Measurements from ENCODE around the gene NAALADL2. TPM values are rescaled to one million over a fixed set of nuclear protein-coding genes. Genes with fewer than 3 reads are reported as not detected.

NAALADL2 gene
- total RNA-seq, 1 experiment from 2014 or later = 1.6 TPM

DNA sequence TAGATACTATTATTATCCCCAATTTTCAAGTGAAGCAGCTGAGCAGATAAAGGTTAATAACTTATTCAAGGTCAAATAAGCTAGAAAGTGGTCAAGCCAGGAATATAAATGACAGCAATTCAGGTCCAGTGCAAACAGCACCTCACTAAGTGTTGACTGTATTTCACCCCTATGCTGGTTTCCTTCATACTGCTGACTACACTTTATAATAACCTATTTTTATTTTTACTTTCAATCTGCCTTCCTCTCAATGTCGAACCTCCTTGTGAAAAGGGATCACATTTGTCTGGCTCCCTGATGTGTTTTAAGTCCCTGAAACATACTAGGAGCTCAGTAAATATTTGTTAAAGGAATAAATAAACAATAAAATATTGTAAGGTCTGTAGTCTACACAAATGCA, 146.1 kb downstream of the NAALADL2 start:
- Histone ChIP-seq H2BK20ac (ENCODE audit: low read depth, low read length, poor library complexity, severe bottlenecking) (no peak overlapping the region), H3K4ac (ENCODE audit: low read depth, low read length) (no peak overlapping the region), H2BK120ac (ENCODE audit: low read depth, low read length, poor library complexity, severe bottlenecking) (no peak overlapping the region), H3K23me2 (ENCODE audit: insufficient read length, low read depth, low read length, poor library complexity, severe bottlenecking) (no peaks in the 10 kb centered on the region), H3K14ac (ENCODE audit: insufficient read depth, low read length) (no peak overlapping the region), H4K91ac (ENCODE audit: insufficient read length, low read depth, low read length) (no peak overlapping the region), H2BK5ac (ENCODE audit: insufficient read length, low read length) (no peak overlapping the region), H3K79me1 (ENCODE audit: insufficient read depth, low read depth, low read length, poor library complexity, severe bottlenecking) (no peaks in the 10 kb centered on the region), H4K8ac (replicated peaks; ENCODE audit: insufficient read length, low read depth, low read length) (no peak overlapping the region), H3K27me3 (ENCODE audit: insufficient read depth, low read length) (no peaks in the 10 kb centered on the region), H3K9me3 (ENCODE audit: control insufficient read depth, low read depth, low read length) (no peaks in the 10 kb centered on the region), H3K79me2 (ENCODE audit: insufficient read depth, low read length) (no peaks in the 10 kb centered on the region), H2BK15ac (ENCODE audit: low read depth, low read length) (no peak overlapping the region), H3K4me2 (ENCODE audit: insufficient read depth, insufficient read length, low read length) (no peak overlapping the region), H3T11ph (ENCODE audit: low read length) (no peak overlapping the region), H2BK12ac (ENCODE audit: insufficient read length, low read depth, low read length) (no peak overlapping the region), H3K9ac (ENCODE audit: extremely low read depth, insufficient read length, low read length) (no peak overlapping the region), H3K27ac (ENCODE audit: insufficient read length, low read depth, low read length) (no peak overlapping the region), H4K20me1 (ENCODE audit: control insufficient read depth, insufficient read depth, insufficient read length) (no peaks in the 10 kb centered on the region), H4K5ac (ENCODE audit: insufficient read length, low read depth, low read length) (no peak overlapping the region), H3K18ac (ENCODE audit: insufficient read length, low read depth, low read length) (no peak overlapping the region), H2AK5ac (ENCODE audit: insufficient read length, low read length) (no peak overlapping the region), H2AFZ (ENCODE audit: low read length) (no peak overlapping the region), H3K23ac (ENCODE audit: insufficient read length, low read depth, low read length) (no peak overlapping the region), H3K56ac (ENCODE audit: insufficient read length, low read depth, low read length) (no peak overlapping the region), H3K4me1 (ENCODE audit: insufficient read depth, low read length) (no peaks in the 10 kb centered on the region)
- Mint-ChIP-seq H3K27ac (no peak overlapping the region), H3K4me1 (no peaks in the 10 kb centered on the region), H3K36me3 (ENCODE audit: insufficient read depth in 1 of 3, low read depth in 3 of 3) (no peaks in the 10 kb centered on the region), H3K4me3 (no peak overlapping the region), H3K9me3 (no peaks in the 10 kb centered on the region), H3K27me3 (ENCODE audit: low read depth) (no peaks in the 10 kb centered on the region)
- no peak for DNase-seq
- no CpG with 5 or more reads among the region's 1 CpG for WGBS (ENCODE audit: extremely low coverage, insufficient read length, low lambda C conversion rate)
- TF ChIP-seq, protein P1, sequence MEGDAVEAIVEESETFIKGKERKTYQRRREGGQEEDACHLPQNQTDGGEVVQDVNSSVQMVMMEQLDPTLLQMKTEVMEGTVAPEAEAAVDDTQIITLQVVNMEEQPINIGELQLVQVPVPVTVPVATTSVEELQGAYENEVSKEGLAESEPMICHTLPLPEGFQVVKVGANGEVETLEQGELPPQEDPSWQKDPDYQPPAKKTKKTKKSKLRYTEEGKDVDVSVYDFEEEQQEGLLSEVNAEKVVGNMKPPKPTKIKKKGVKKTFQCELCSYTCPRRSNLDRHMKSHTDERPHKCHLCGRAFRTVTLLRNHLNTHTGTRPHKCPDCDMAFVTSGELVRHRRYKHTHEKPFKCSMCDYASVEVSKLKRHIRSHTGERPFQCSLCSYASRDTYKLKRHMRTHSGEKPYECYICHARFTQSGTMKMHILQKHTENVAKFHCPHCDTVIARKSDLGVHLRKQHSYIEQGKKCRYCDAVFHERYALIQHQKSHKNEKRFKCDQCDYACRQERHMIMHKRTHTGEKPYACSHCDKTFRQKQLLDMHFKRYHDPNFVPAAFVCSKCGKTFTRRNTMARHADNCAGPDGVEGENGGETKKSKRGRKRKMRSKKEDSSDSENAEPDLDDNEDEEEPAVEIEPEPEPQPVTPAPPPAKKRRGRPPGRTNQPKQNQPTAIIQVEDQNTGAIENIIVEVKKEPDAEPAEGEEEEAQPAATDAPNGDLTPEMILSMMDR (conservative IDR thresholded peaks at IDR 0.05) = no peak

Measured in H9 (cell line).